DMS114 treated with DMSO at 0.1 percent for 48 hours (cell line): ENCODE data around the gene EAPP.
A peak's percentile ranks its signal among the peaks of the same experiment; 100 is the strongest.
"Not testable (repeated sequence)": the region's sequence is repeated elsewhere in the genome, so short reads cannot be mapped to it uniquely, and the experiment has no call there.

Source experiments
- DNase-seq: peaks from one replicate; lab custom pipeline; 2025; ENCODE audit not compliant: unreplicated experiment; lab: John Stamatoyannopoulos, UW

Gene EAPP

GRCh38 chr14:34538871-34539406 lies 562 bp downstream of the EAPP start:
- DNase-seq, result no peak

DNA sequence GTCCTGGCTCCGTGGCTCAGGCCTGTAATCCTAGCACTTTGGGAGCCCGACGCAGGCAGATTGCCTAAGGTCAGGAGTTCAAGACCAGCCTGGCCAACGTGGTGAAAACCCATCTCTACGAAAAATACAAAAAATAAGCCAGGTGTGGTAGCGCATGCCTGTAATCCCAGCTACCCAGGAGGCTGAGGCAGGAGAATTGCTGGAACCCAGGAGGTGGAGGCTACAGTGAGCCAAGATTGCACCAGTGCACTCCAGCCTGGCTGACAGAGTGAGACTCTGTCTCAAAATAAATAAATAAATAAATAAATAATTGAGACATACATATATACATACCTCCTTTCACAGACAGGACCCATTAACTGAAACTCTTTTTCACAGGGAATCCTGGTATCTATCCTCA lies 1.4 kb downstream of the EAPP start:
- DNase-seq, result not testable (repeated sequence)

DNA sequence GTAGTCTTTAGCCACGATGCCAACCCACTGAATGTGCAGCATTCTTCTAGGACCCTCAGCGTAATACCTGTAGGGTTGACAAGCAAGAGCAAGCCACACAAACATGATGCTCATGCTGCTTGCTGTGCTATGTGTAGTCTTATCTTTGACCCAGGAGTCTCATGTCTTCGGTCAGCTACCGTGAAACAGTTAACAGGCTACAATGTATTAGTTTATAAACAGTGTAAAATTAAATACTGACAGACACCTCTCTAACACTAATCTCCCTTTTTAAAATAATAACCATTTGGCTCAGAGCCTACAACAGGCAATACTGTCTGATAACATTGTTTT lies 1.9 kb downstream of the EAPP start:
- no peak for DNase-seq

DNA sequence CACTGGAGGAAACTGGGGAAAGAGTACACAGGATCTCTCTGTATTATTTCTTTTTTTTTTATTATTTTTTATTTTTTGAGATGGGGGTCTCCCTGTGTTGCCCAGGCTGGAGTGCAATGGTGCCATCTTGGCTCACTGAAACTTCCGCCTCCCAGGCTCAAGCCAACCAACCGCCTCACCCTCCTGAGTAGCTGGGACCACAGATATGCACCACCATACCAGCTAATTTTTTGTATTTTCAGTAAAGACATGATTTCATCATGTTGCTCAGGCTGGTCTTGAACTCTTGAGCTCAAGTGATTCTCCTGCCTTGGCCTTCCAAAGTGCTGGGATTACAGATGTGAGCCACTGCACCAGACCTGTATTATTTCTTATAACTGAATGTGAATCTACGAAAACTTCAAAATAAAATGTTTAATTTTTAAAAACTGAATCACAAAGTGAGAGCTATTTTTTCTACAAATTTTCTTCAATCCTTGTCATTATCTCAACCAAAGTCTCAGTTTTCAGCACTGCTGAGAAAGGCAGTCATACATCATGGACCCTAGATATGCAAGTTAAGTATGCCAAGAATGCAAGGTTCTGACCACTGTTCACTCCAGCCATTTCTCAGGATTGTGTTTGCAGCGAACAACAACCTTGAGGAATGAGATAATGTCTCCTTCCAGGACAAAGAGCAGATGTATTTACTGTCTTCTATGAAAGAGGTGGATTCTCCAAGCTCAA lies 2.4 kb downstream of the EAPP start:
- no peak for DNase-seq

DNA sequence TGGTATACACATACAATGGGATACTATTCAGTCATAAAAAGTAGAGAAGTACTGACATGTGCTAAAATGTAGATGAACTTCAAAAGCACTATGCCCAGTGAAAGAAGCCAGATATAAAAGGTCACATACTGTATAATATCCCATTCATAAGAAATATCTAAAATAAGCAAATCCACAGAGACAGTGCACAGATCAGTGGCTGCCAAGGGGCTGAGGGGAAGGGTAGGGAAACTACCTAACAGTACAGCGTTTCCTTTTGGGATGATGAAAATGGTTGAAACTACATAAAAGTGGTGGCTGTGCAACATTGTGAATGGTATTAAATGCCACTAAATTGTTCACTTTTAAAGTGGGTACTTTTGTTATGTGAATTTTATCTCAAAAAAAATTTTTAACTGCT lies 11.9 kb downstream of the EAPP start:
- no peak for DNase-seq

DNA sequence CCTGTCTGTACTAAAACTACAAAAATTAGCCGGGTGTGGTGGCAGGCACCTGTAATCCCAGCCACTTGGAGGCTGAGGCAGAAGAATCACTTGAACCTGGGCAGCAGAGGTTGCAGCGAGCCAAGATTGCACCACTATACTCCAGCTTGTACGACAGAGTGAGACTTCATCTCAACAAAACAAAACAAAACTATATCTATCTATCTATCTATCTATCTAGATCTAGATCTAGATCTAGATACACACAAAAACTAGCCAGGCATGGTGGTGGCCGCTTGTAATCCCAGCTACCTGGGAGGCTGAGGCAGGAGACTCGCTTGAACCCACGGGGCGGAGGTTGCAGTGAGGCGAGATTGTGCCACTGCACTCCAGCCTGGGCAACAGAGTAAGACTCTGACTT lies 15.3 kb downstream of the EAPP start:
- not testable (repeated sequence) for DNase-seq

DNA sequence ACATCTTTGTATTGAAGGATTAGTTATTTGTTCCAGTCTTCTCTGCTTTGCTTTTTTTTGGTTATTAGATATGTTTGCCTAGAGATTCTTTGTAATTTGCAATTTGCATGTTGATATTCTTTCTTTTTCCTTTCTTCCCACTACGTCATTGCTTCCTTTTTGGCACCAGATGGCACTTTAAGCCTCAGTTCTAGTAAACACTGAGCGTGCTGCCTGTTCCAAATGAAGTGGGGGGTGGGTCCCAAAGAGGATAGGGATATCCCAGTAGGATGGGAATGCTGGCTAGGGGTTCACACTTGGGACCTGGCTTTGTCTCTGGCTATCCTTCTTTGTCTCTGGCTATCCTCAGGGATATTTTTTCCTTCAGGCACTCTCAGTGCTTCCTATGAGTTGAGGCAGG lies 17.0 kb downstream of the EAPP start:
- DNase-seq, result no peak

GRCh38 chr14:34521071-34521470 lies 18.4 kb downstream of the EAPP start:
- DNase-seq, result not testable (repeated sequence)

GRCh38 chr14:34520304-34520970 lies 19.1 kb downstream of the EAPP start:
- not testable (repeated sequence) for DNase-seq

- no peak for DNase-seq
These were observed 31.6 kb downstream of the EAPP start for GRCh38 chr14:34507884-34508283.

DNA sequence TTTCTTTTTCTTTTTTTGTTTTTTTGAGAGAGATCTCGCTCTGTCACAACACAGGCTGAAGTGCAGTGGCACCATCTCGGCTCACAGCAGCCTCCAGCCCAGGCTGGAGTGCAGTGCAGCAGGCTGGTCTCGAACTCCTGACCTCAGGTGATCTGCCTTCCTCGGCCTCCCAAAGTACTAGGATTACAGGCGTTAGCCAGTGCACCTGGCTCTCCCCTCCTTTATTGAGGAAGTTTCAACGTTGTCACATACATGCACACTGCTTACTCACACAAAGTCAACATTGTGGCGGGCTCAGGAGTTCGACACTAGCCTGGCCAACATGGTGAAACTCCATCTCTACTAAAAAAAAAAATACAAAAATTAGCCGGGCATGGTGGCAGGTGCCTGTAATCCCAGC lies 32.0 kb downstream of the EAPP start:
- DNase-seq, result no peak

- DNase-seq, result not testable (repeated sequence)
These were observed 34.4 kb downstream of the EAPP start for GRCh38 chr14:34505124-34505491.

DNA sequence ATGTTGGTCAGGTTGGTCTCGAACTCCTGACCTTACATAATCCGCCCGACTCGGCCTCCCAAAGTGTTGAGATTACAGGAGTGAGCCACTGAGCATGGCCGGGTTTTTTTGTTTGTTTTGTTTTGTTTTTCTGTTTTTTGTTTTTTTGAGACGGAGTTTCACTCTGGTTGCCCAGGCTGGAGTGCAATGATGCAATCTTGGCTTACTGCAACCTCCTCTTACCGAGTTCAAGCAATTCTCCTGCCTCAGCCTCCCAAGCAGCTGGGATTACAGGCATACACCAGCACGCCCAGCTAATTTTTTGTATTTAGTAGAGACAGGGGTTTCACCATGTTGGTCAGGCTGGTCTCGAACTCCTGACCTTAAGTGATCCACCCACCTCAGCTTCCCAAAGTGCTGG lies 35.5 kb downstream of the EAPP start:
- DNase-seq, result not testable (repeated sequence)

DNA sequence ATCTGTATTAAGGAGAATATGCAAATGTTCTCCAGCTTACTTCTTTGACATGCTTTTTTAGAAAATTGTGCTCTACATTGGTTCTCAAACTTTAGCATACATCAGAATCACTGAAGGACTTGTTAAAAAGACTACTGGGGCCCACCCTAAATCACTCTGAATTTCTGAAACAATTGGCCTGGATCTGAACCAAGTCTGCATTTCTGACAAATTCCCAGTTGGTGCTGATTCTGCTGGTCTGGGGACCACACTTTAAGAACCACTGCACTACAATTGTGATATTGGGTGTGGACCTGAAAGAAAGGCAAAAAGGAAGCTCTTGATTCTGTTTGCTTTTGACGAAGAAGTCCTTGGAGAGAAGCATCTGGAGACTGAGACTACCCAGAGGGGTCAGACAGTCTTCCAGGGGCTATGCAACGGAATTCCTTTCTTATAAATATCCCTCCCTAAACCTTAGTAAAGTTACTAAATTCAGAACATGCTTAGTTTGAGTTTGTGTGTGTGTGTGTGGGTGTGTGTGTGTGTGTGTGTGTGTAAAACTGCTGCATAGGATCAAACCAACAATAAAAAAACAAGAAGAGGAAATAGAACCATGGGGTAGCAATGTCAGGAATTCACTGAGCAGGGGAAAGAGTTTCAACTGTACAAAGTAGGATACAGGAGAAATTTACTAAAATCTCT lies 36.8 kb downstream of the EAPP start:
- no peak for DNase-seq

DNA sequence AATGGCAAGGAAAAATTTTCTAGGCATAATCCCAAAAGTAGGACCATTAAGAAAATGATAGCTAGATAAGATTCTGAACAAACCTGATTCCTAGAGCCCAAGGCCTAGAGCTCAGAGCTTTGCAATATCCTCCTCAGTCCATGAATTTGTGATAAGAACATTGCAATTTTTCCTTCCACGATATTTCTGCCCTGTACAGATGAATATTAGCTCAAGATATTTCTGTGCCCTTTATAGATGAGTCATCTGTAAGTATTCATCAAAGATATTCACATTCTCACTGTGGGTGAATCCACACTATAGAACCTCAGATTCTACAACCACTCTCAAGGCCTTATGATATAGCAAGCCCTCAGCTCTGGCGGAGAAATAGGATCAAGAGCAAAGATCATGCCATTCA lies 37.5 kb downstream of the EAPP start:
- DNase-seq, result no peak

GRCh38 chr14:34501004-34501580 lies 38.4 kb downstream of the EAPP start:
- no peak for DNase-seq

DNA sequence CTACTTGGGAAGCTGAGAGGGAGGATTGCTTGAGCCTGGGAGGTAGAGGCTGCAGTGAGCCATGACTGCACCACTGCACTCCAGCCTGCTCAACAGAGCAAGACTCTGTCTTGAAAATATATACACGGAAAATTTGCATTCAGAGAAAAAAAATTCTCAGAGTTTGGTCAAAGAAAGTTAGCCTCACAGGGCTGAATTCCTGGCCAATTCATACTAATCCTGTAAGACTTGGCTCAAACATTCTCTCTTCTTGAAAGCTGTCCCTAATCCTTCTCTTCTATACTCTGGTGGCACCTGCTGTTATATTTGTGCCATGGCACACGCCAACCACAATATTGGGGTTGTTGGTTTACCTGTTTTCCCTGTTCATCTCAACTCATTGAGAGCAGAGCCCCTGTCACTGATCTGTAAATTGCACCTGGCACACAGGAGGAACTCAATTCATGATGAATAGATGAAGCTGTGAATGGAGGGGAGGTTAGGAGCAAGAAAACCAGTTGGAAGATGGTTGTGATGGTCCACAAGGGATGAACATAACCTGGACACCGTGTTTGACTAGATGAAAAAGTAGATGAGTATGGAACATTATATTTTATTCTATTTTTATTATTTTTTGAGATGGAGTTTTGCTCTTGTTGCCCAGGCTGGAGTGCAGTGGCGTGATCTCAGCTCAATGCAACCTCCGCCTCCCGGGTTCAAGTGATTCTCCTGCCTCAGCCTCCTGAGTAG lies 40.7 kb downstream of the EAPP start:
- peak; percentile 26 for DNase-seq

DNA sequence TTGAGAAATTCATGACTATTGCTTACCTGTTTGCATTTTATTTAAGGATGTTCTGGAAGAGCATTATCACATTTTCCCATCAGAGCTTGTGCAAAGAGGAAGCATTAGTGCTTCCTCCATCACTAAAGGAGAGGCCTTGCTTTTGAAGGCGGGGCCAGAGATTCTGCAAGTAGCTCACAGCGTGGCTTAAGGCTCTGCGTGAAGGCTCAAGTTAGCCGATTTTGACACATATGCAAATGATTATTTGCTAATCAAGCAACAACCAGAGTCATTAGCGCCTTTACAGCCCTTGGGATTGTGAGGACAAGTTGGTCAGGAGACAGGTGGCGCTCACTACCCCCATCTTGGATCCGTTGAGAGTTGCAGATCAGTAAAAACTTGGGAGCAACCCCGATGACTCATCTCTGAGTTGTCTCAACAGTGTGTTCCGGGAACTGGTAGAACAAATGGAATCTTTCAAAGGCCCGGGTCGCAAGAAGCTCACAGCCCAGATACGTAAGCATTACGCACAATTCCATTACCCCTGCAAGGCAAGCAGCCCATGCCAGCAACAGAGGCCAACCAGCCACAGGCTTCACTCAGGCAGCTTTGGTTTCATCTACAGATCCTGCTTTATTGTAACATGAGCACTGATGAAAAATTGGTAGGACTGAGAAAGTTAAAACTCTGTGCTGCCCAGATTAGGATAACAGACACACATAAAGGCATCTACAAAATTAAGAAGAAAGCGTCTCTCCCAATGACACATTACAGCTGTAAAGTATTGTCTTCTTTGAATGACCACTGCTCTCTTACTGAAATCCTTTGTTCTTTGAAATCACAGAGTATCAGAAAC lies 42.6 kb downstream of the EAPP start:
- DNase-seq, result no peak

DNA sequence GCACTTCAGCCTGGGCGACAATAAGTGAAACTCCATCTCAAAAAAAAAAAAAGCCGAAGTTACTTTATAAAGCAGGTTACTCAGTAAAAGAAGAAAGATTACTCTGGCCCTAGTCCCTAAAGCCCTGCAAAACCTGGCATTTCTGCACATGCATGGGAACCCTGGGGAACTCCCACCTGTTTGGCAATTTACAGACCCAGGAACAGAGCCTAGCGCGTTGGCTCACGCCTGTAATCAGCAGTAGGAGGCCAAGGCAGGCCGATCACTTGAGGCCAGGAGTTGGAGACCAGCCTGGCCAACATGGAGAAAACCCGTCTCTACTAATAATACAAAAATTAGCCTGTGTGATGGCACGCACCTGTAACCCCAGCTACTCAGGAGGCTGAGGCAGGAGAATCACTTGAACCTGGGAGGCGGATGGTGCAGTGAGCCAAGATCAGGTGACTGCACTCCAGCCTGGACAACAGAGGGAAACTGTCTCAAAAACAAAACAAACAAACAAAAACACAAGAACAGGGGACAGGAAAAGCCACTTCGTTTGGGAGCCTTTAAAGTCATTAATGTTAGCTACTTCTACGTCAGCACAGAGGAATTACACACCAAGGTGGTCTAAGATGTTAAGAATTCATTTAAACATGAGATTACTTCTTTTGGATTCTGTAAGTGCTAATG lies 43.4 kb downstream of the EAPP start:
- DNase-seq, result no peak

GRCh38 chr14:34489324-34489723 lies 50.2 kb downstream of the EAPP start:
- no peak for DNase-seq
